Measurements from ENCODE around the gene TMEM88. TPM values are rescaled to one million over a fixed set of nuclear protein-coding genes. Genes with fewer than 3 reads are reported as not detected.

Gene TMEM88
- total and polyA plus RNA-seq, 2 of the 8 experiments (the other 6 are each of a cell fraction or from before 2014, with no cell fraction given) = 0.69 to 8.8 TPM

GRCh38 chr17:7843257-7843535, 11.7 kb upstream of the TMEM88 start:
- no peak overlapping the region for H4K5ac ChIP-seq (ENCODE audit: insufficient read length, low read depth, low read length)
- peak overlapping the region; percentile 48; the same call in 1 of the 2 replicates for H2BK15ac ChIP-seq (ENCODE audit: low read length)
- no peak overlapping the region for H4K8ac ChIP-seq (ENCODE audit: extremely low read depth, insufficient read depth, low read length)
- no peak overlapping the region for H3K23ac ChIP-seq (ENCODE audit: insufficient read length)
- H3K27me3 ChIP-seq (replicated peaks in 1 of 4; ENCODE audit: control insufficient read depth in 3 of 4, extremely low read depth in 1 of 4, insufficient read depth in 3 of 4, low read length in 3 of 4) = peaks cover 18 to 53% (median 49%) of the 10 kb centered on the region in 4 experiments
- 3% methylated on average over 16 of the region's 17 CpGs; no CpG with 5 or more reads in 1 of the 2 experiments for WGBS, 2 experiments (ENCODE audit: extremely low coverage in 1 of 2, insufficient coverage in 1 of 2, insufficient read length in 1 of 2, insufficient replicate concordance in 2 of 2, low coverage in 1 of 2, low lambda C conversion rate in 2 of 2, missing lambda C conversion rate in 1 of 2)
- H4K20me1 ChIP-seq (replicated peaks in 1 of 2; ENCODE audit: control insufficient read depth in 1 of 2, insufficient read depth in 2 of 2, low read length in 2 of 2) = peaks cover 12 to 42% of the 10 kb centered on the region in 2 experiments
- ChIA-PET CTCF (ENCODE audit: partially characterized antibody) (interaction anchor here (0.6 to 2.1 kb wide), 9 partner anchors 8 to 143 kb away, joined by 3 to 6 read pairs (median 4); partner anchors contain the start of gene EFNB3), POLR2A (ENCODE audit: partially characterized antibody) (interaction anchor here (0.6 to 4.2 kb wide), 6 partner anchors 10 to 140 kb away, joined by 3 to 20 read pairs (median 8); partner anchors contain the start of genes CYB5D1, KDM6B, NAA38 and TMEM88)
- no peak overlapping the region for H2BK20ac ChIP-seq (ENCODE audit: low read length)
- H3K9ac ChIP-seq (replicated peaks in 1 of 4; ENCODE audit: extremely low read depth in 1 of 4, low read depth in 3 of 4, low read length in 3 of 4) = peak overlapping the region in 1 of 4 experiments; percentile 23; a peak in 2 of 7 replicates
- H2AK5ac ChIP-seq (ENCODE audit: low read depth, low read length) = no peak overlapping the region
- no peak overlapping the region; the same call in 1 of the 2 replicates for H3K18ac ChIP-seq (ENCODE audit: extremely low read depth, low read length)
- H3K4ac ChIP-seq (replicated peaks; ENCODE audit: insufficient read length, low read depth, low read length) = no peak overlapping the region
- no peak overlapping the region for H4K91ac ChIP-seq (replicated peaks; ENCODE audit: insufficient read length, low read length)
- H2BK5ac ChIP-seq (ENCODE audit: low read depth, low read length) = peak overlapping the region; percentile 78; the same call in 1 of the 2 replicates
- H3K9me3 ChIP-seq (ENCODE audit: insufficient read depth in 2 of 2, low read depth in 1 of 2, low read length in 1 of 2) = no peaks in the 10 kb centered on the region
- no peak overlapping the region for H2BK120ac ChIP-seq (replicated peaks; ENCODE audit: low read depth, low read length)
- no peak overlapping the region for H3K27ac ChIP-seq (ENCODE audit: low read depth, low read length)
- no peak overlapping the region for H2AFZ ChIP-seq (ENCODE audit: low read length)
- DNase-seq (ENCODE audit: low read depth in 1 of 2, low spot score in 2 of 2) (peak in 1 of 2 experiments; percentile 76), FAIRE-seq (no peak)
- H3K56ac ChIP-seq (replicated peaks; ENCODE audit: insufficient read length, low read depth, low read length) = no peak overlapping the region
- peak overlapping the region; percentile 70 to 98 (median 86) for H3K4me3 ChIP-seq (ENCODE audit: extremely low read depth in 1 of 4, insufficient read depth in 2 of 4, low read depth in 3 of 4, low read length in 4 of 4)
- no peaks in the 10 kb centered on the region for H3K79me1 ChIP-seq (ENCODE audit: low read depth, low read length)
- H3K36me3 ChIP-seq (ENCODE audit: control insufficient read depth in 2 of 4, insufficient read depth in 4 of 4, low read length in 3 of 4) = no peaks in the 10 kb centered on the region; a peak in 1 of 8 replicates
- H3K4me1 ChIP-seq (replicated peaks in 1 of 4; ENCODE audit: control insufficient read depth in 3 of 4, insufficient read depth in 4 of 4, low read length in 3 of 4) = peaks cover 10 to 25% (median 18%) of the 10 kb centered on the region in 4 experiments
- H3K4me2 ChIP-seq (ENCODE audit: insufficient read depth in 1 of 2, low read depth in 2 of 2, low read length in 2 of 2) = peak overlapping the region; percentile 96 to 100
- no peak overlapping the region; the same call in 1 of the 2 replicates for H2BK12ac ChIP-seq (ENCODE audit: low read depth, low read length)
- H3K79me2 ChIP-seq (ENCODE audit: control insufficient read depth in 1 of 2, insufficient read depth in 2 of 2, low read length in 2 of 2) = no peaks in the 10 kb centered on the region
- H3K23me2 ChIP-seq (ENCODE audit: low read depth, low read length) = peaks cover 34% of the 10 kb centered on the region
- no peak overlapping the region for H3K14ac ChIP-seq (ENCODE audit: insufficient read length)
- TF ChIP-seq POU5F1 (IDR thresholded peaks at IDR 0.05; ENCODE audit: low read depth, low read length) (no peak), CTBP2 (IDR thresholded peaks at IDR 0.05; ENCODE audit: borderline replicate concordance, insufficient read depth, insufficient read length, low read length) (peak; percentile 98), CHD2 (IDR thresholded peaks at IDR 0.05; ENCODE audit: low read length) (no peak), PHF8 (conservative IDR thresholded peaks at IDR 0.05; ENCODE audit: low read depth, low read length) (no peak), TAF7 (optimal IDR thresholded peaks at IDR 0.05; ENCODE audit: borderline replicate concordance, low read depth, low read length) (no peak), EP300 (IDR thresholded peaks at IDR 0.05; ENCODE audit: borderline replicate concordance in 1 of 2, low read depth in 2 of 2, low read length in 2 of 2) (no peak), JUND (IDR thresholded peaks at IDR 0.05; ENCODE audit: low read length) (no peak), RBBP5 (IDR thresholded peaks at IDR 0.05; ENCODE audit: borderline replicate concordance, low read depth, low read length) (0 out of 2 replicates have a peak, but pooled peaks have one; percentile 8), ASH2L (IDR thresholded peaks at IDR 0.05; ENCODE audit: low read length) (peak; percentile 57), CBX5 (IDR thresholded peaks at IDR 0.05; ENCODE audit: low read depth, low read length) (no peak), ATF3 (IDR thresholded peaks at IDR 0.05; ENCODE audit: insufficient read depth, low read depth, low read length) (no peak), SAP30 (IDR thresholded peaks at IDR 0.05; ENCODE audit: insufficient read depth, insufficient replicate concordance, low read length) (no peak)
